Mesendoderm (in vitro differentiated cells): ENCODE measurements around the gene LHX6.

Source experiments
- DNase-seq: peaks from one replicate; pipeline ENCODE4 v3.0.0; 2013
- H2AK5ac ChIP-seq: 2 replicates; pipeline ENCODE4 v1.6.1; 2013; ENCODE audit warnings: low read length, inconsistent platforms
- H2BK120ac ChIP-seq: 2 replicates; pipeline ENCODE4 v1.6.1; 2013; ENCODE audit warnings: low read depth, mild to moderate bottlenecking, low read length, moderate library complexity, mixed read lengths
- H2BK15ac ChIP-seq: replicated peaks from 2 replicates; pipeline ENCODE4 v1.6.1; 2013; ENCODE audit warnings: low read depth, mild to moderate bottlenecking, moderate library complexity
- H2BK5ac ChIP-seq: 2 replicates; pipeline ENCODE4 v1.6.1; 2013; ENCODE audit warnings: low read length, inconsistent platforms
- H3K18ac ChIP-seq: 2 replicates; pipeline ENCODE4 v1.6.1; 2013; ENCODE audit warnings: mild to moderate bottlenecking, low read length, mixed read lengths
- H3K23ac ChIP-seq: one replicate; pipeline ENCODE4 v1.6.1; 2013; ENCODE audit warnings: low read length
- H3K27ac ChIP-seq: 2 replicates; pipeline ENCODE4 v1.5.1; 2013; ENCODE audit warnings: low read depth, mild to moderate bottlenecking, inconsistent platforms, low read length, moderate library complexity
- H3K27me3 ChIP-seq: 2 replicates; pipeline ENCODE4 v1.6.1; 2013; ENCODE audit warnings: low read length, control low read depth, mild to moderate bottlenecking, inconsistent platforms; ENCODE audit not compliant: insufficient read depth, poor library complexity
- H3K36me3 ChIP-seq: 2 replicates; pipeline ENCODE4 v1.6.1; 2013; ENCODE audit warnings: low read length, inconsistent platforms; ENCODE audit not compliant: control insufficient read depth, insufficient read depth
- H3K4ac ChIP-seq: one replicate; pipeline ENCODE4 v1.6.1; 2013; ENCODE audit warnings: low read depth, mild to moderate bottlenecking, low read length, moderate library complexity
- H3K4me1 ChIP-seq: 2 replicates; pipeline ENCODE4 v1.6.1; 2013; ENCODE audit warnings: low read depth, low read length, inconsistent platforms; ENCODE audit not compliant: control insufficient read depth
- H3K4me2 ChIP-seq: 2 replicates; pipeline ENCODE4 v1.6.1; 2013; ENCODE audit warnings: low read length
- H3K4me3 ChIP-seq: 2 replicates; pipeline ENCODE4 v1.5.1; 2013; ENCODE audit warnings: mild to moderate bottlenecking, low read length
- H3K56ac ChIP-seq: one replicate; pipeline ENCODE4 v1.6.1; 2013; ENCODE audit warnings: low read length
- H3K79me1 ChIP-seq: 2 replicates; pipeline ENCODE4 v1.6.1; 2013; ENCODE audit warnings: low read length, inconsistent platforms
- H3K79me2 ChIP-seq: 2 replicates; pipeline ENCODE4 v1.6.1; 2013; ENCODE audit warnings: mild to moderate bottlenecking, low read length; ENCODE audit not compliant: control insufficient read depth, insufficient read depth
- H3K9ac ChIP-seq: 2 replicates; pipeline ENCODE4 v1.6.1; 2013; ENCODE audit warnings: low read length, inconsistent platforms
- H4K5ac ChIP-seq: one replicate; pipeline ENCODE4 v1.6.1; 2013; ENCODE audit warnings: low read length
- H4K8ac ChIP-seq: one replicate; pipeline ENCODE4 v1.6.1; 2013; ENCODE audit warnings: low read depth, mild to moderate bottlenecking, control low read depth, low read length, moderate library complexity
- WGBS: extraction: QIAGEN DNeasy Blood & Tissue Kit; methylation state at CpG from one replicate; pipeline ENCODE4 v1.1.7; 2013; ENCODE audit warnings: low lambda C conversion rate, missing lambda C conversion rate; ENCODE audit not compliant: insufficient coverage; ENCODE audit errors: extremely low coverage; 5-methylcytosine and 5-hydroxymethylcytosine counted together

The LHX6 gene

GRCh38 chr9:122216138-122216797 lies 12.5 kb downstream of the LHX6 start:
- H3K4me2 ChIP-seq, result no peak overlapping the region
- no peak overlapping the region for H2BK120ac ChIP-seq
- DNase-seq, result peak; percentile 42
- H3K4ac ChIP-seq, result no peak overlapping the region
- H3K36me3 ChIP-seq, result no peaks in the 10 kb centered on the region
- WGBS, result no CpG with 5 or more reads among the region's 4 CpGs
- H3K18ac ChIP-seq, result no peak overlapping the region
- no peak overlapping the region for H3K56ac ChIP-seq
- no peak overlapping the region for H3K27ac ChIP-seq
- H4K5ac ChIP-seq, result no peak overlapping the region
- H3K9ac ChIP-seq, result no peak overlapping the region
- peaks cover 80% of the 10 kb centered on the region for H3K27me3 ChIP-seq
- H4K8ac ChIP-seq, result no peak overlapping the region
- H3K4me3 ChIP-seq, result no peak overlapping the region
- no peak overlapping the region for H2BK15ac ChIP-seq
- H2BK5ac ChIP-seq, result no peak overlapping the region
- H3K79me2 ChIP-seq, result no peaks in the 10 kb centered on the region
- no peaks in the 10 kb centered on the region for H3K79me1 ChIP-seq
- H3K23ac ChIP-seq, result no peak overlapping the region
- no peaks in the 10 kb centered on the region for H3K4me1 ChIP-seq
- no peak overlapping the region for H2AK5ac ChIP-seq

- no peak overlapping the region for H4K8ac ChIP-seq
- H2BK120ac ChIP-seq, result no peak overlapping the region
- H3K79me1 ChIP-seq, result no peaks in the 10 kb centered on the region
- no peak overlapping the region for H4K5ac ChIP-seq
- no peak overlapping the region for H2AK5ac ChIP-seq
- peaks cover 74% of the 10 kb centered on the region for H3K27me3 ChIP-seq
- no peak overlapping the region for H3K18ac ChIP-seq
- no peak overlapping the region for H3K56ac ChIP-seq
- no peaks in the 10 kb centered on the region for H3K79me2 ChIP-seq
- H3K27ac ChIP-seq, result no peak overlapping the region
- H2BK5ac ChIP-seq, result no peak overlapping the region
- H3K23ac ChIP-seq, result no peak overlapping the region
- no peak overlapping the region for H3K4me2 ChIP-seq
- no peak overlapping the region for H3K4me3 ChIP-seq
- no peak overlapping the region for H2BK15ac ChIP-seq
- DNase-seq, result no peak
- H3K4ac ChIP-seq, result no peak overlapping the region
- H3K9ac ChIP-seq, result no peak overlapping the region
- no peaks in the 10 kb centered on the region for H3K4me1 ChIP-seq
- WGBS, result no CpG with 5 or more reads among the region's 1 CpG
- H3K36me3 ChIP-seq, result no peaks in the 10 kb centered on the region
Measured at GRCh38 chr9:122215663-122216062, 13.1 kb downstream of the LHX6 start.

GRCh38 chr9:122214507-122214906 lies 14.2 kb downstream of the LHX6 start:
- no peak overlapping the region for H2BK15ac ChIP-seq
- no peak overlapping the region for H2AK5ac ChIP-seq
- no peak overlapping the region for H4K5ac ChIP-seq
- no peak overlapping the region for H3K18ac ChIP-seq
- H3K4me1 ChIP-seq, result no peaks in the 10 kb centered on the region
- no peaks in the 10 kb centered on the region for H3K36me3 ChIP-seq
- no peak overlapping the region for H4K8ac ChIP-seq
- no peak overlapping the region for H3K4ac ChIP-seq
- no peak overlapping the region for H2BK120ac ChIP-seq
- no peaks in the 10 kb centered on the region for H3K79me1 ChIP-seq
- H3K56ac ChIP-seq, result no peak overlapping the region
- no peak for DNase-seq
- WGBS, result no CpG with 5 or more reads among the region's 9 CpGs
- H3K9ac ChIP-seq, result no peak overlapping the region
- H3K27ac ChIP-seq, result no peak overlapping the region
- H3K4me3 ChIP-seq, result no peak overlapping the region
- H3K4me2 ChIP-seq, result peak overlapping the region; percentile 45
- no peak overlapping the region for H3K23ac ChIP-seq
- no peaks in the 10 kb centered on the region for H3K79me2 ChIP-seq
- no peak overlapping the region for H2BK5ac ChIP-seq
- H3K27me3 ChIP-seq, result peaks cover 63% of the 10 kb centered on the region

- Histone ChIP-seq H3K4ac (no peak overlapping the region), H3K4me3 (no peak overlapping the region), H3K4me1 (no peaks in the 10 kb centered on the region), H3K36me3 (no peaks in the 10 kb centered on the region), H3K23ac (peak overlapping the region; percentile 18), H3K4me2 (peak overlapping the region; percentile 45), H3K9ac (no peak overlapping the region), H3K56ac (peak overlapping the region; percentile 22), H2BK120ac (no peak overlapping the region), H3K27ac (no peak overlapping the region), H2BK5ac (no peak overlapping the region), H2AK5ac (no peak overlapping the region), H4K5ac (no peak overlapping the region), H3K27me3 (peaks cover 56% of the 10 kb centered on the region), H3K79me1 (no peaks in the 10 kb centered on the region), H2BK15ac (no peak overlapping the region), H3K79me2 (no peaks in the 10 kb centered on the region), H3K18ac (no peak overlapping the region), H4K8ac (no peak overlapping the region)
- no CpG with 5 or more reads among the region's 93 CpGs for WGBS
- DNase-seq, result peak; percentile 92
Measured at GRCh38 chr9:122213589-122214413, 15.0 kb downstream of the LHX6 start.

GRCh38 chr9:122213102-122213588 lies 15.6 kb downstream of the LHX6 start:
- no peak overlapping the region for H3K4ac ChIP-seq
- H3K79me2 ChIP-seq, result no peaks in the 10 kb centered on the region
- no peak overlapping the region for H3K18ac ChIP-seq
- H3K4me3 ChIP-seq, result no peak overlapping the region
- H3K79me1 ChIP-seq, result no peaks in the 10 kb centered on the region
- H4K5ac ChIP-seq, result no peak overlapping the region
- H3K36me3 ChIP-seq, result no peaks in the 10 kb centered on the region
- peaks cover 49% of the 10 kb centered on the region for H3K27me3 ChIP-seq
- no peak overlapping the region for H3K27ac ChIP-seq
- H2BK15ac ChIP-seq, result no peak overlapping the region
- H3K9ac ChIP-seq, result no peak overlapping the region
- no peak overlapping the region for H2AK5ac ChIP-seq
- peak overlapping the region; percentile 18 for H3K23ac ChIP-seq
- no peak overlapping the region for H3K4me2 ChIP-seq
- H2BK5ac ChIP-seq, result no peak overlapping the region
- no peaks in the 10 kb centered on the region for H3K4me1 ChIP-seq
- no peak for DNase-seq
- H2BK120ac ChIP-seq, result no peak overlapping the region
- H4K8ac ChIP-seq, result no peak overlapping the region
- no CpG with 5 or more reads among the region's 20 CpGs for WGBS
- H3K56ac ChIP-seq, result no peak overlapping the region
